ENCODE results near the gene ANKRD22. TPM values are rescaled to one million over a fixed set of nuclear protein-coding genes. Genes with fewer than 3 reads are reported as not detected.

The ANKRD22 gene
- total and polyA plus RNA-seq, 4 donors: 0.38 to 1.0 (median 0.43) TPM

GRCh38 chr10:88850712-88851111 is 932 bp downstream of the ANKRD22 start:
- Histone ChIP-seq H3K27me3 (ENCODE audit: control insufficient read depth in 4 of 4, insufficient read depth in 4 of 4, low read length in 3 of 4) (no peaks in the 10 kb centered on the region), H3K4me3 (ENCODE audit: low read depth in 1 of 3, low read length in 3 of 3) (peak overlapping the region in 1 of 3 donors; percentile 14), H3K27ac (ENCODE audit: low read depth in 1 of 2, low read length in 2 of 2) (no peak overlapping the region), H3K36me3 (ENCODE audit: control insufficient read depth in 4 of 4, insufficient read depth in 3 of 4, low read depth in 1 of 4, low read length in 3 of 4) (no peaks in the 10 kb centered on the region), H3K4me1 (ENCODE audit: control insufficient read depth in 4 of 4, insufficient read depth in 4 of 4, low read length in 3 of 4) (peaks cover 5 to 27% (median 22%) of the 10 kb centered on the region in 4 donors), H3K9ac (ENCODE audit: low read depth in 1 of 2, low read length in 2 of 2) (no peak overlapping the region), H3K9me3 (ENCODE audit: control insufficient read depth in 4 of 4, low read length in 3 of 4) (no peaks in the 10 kb centered on the region)
- DNase-seq (ENCODE audit: low spot score): no peak
- TF ChIP-seq RAD21 (IDR thresholded peaks at IDR 0.05) (no peak), FOXA2 (IDR thresholded peaks at IDR 0.05) (no peak), YY1 (IDR thresholded peaks at IDR 0.05) (no peak), ZBTB33 (IDR thresholded peaks at IDR 0.05) (no peak), MAX (IDR thresholded peaks at IDR 0.05) (no peak), REST (IDR thresholded peaks at IDR 0.05) (no peak), JUND (IDR thresholded peaks at IDR 0.05) (no peak), FOXA1 (IDR thresholded peaks at IDR 0.05) (no peak), TAF1 (conservative IDR thresholded peaks at IDR 0.05) (no peak), CTCF (IDR thresholded peaks at IDR 0.05; ENCODE audit: low read depth, low read length, missing input control) (no peak), SP1 (IDR thresholded peaks at IDR 0.05) (no peak), HNF4G (IDR thresholded peaks at IDR 0.05) (no peak), GABPA (IDR thresholded peaks at IDR 0.05 in 1 of 2, conservative IDR thresholded peaks at IDR 0.05 in 1 of 2) (no peak)
- 90% methylated on average over 1 of the region's 1 CpG for WGBS

- TF ChIP-seq RXRA (IDR thresholded peaks at IDR 0.05): no peak
- no peak for TF ChIP-seq FOXA2 (IDR thresholded peaks at IDR 0.05)
- TF ChIP-seq FOXA1 (IDR thresholded peaks at IDR 0.05): no peak
- no peak for TF ChIP-seq JUND (IDR thresholded peaks at IDR 0.05)
- TF ChIP-seq HNF4A (conservative IDR thresholded peaks at IDR 0.05): no peak
- no peak for TF ChIP-seq HNF4G (IDR thresholded peaks at IDR 0.05)
- no peak for TF ChIP-seq CTCF (IDR thresholded peaks at IDR 0.05; ENCODE audit: low read depth, low read length, missing input control)
- no peak for TF ChIP-seq YY1 (IDR thresholded peaks at IDR 0.05)
- TF ChIP-seq NR2F2 (IDR thresholded peaks at IDR 0.05): no peak
- Histone ChIP-seq H3K27me3 (ENCODE audit: control insufficient read depth in 4 of 4, insufficient read depth in 4 of 4, low read length in 3 of 4) (no peaks in the 10 kb centered on the region), H3K36me3 (ENCODE audit: control insufficient read depth in 4 of 4, insufficient read depth in 3 of 4, low read depth in 1 of 4, low read length in 3 of 4) (no peaks in the 10 kb centered on the region), H3K27ac (ENCODE audit: low read depth in 1 of 2, low read length in 2 of 2) (no peak overlapping the region), H3K9me3 (ENCODE audit: control insufficient read depth in 4 of 4, low read length in 3 of 4) (no peaks in the 10 kb centered on the region), H3K9ac (ENCODE audit: low read depth in 1 of 2, low read length in 2 of 2) (no peak overlapping the region), H3K4me3 (ENCODE audit: low read depth in 1 of 3, low read length in 3 of 3) (no peak overlapping the region), H3K4me1 (ENCODE audit: control insufficient read depth in 4 of 4, insufficient read depth in 4 of 4, low read length in 3 of 4) (peaks cover 2 to 17% (median 13%) of the 10 kb centered on the region in 4 donors)
- 86% methylated on average over 1 of the region's 1 CpG for WGBS
- DNase-seq (ENCODE audit: low spot score): no peak
Measured at GRCh38 chr10:88849234-88849633, 2.4 kb downstream of the ANKRD22 start.

Measured in liver (tissue), 9 donors.